Epithelial cell of esophagus (primary cell): ENCODE results near the gene TRAM2.

Experiments used
- DNase-seq: peaks from one replicate; pipeline ENCODE4 v3.0.0; 2010; ENCODE audit warnings: low read depth
- H3K4me3 ChIP-seq: 2 replicates; pipeline ENCODE4 v1.5.1; 2011; ENCODE audit warnings: mild to moderate bottlenecking, low read length, control low read depth
- CTCF ChIP-seq: IDR thresholded peaks from 2 replicates; pipeline ENCODE4 v1.5.1; 2011; ENCODE audit warnings: low read depth, mild to moderate bottlenecking, low read length, control low read depth, inconsistent platforms; ENCODE audit not compliant: insufficient read depth; ENCODE audit errors: missing control alignments

TRAM2 gene

GRCh38 chr6:52548353-52548713, 28.5 kb downstream of the TRAM2 start:
- TF ChIP-seq CTCF: no peak
- peak; percentile 15 for DNase-seq
- no peak overlapping the region for H3K4me3 ChIP-seq

DNA sequence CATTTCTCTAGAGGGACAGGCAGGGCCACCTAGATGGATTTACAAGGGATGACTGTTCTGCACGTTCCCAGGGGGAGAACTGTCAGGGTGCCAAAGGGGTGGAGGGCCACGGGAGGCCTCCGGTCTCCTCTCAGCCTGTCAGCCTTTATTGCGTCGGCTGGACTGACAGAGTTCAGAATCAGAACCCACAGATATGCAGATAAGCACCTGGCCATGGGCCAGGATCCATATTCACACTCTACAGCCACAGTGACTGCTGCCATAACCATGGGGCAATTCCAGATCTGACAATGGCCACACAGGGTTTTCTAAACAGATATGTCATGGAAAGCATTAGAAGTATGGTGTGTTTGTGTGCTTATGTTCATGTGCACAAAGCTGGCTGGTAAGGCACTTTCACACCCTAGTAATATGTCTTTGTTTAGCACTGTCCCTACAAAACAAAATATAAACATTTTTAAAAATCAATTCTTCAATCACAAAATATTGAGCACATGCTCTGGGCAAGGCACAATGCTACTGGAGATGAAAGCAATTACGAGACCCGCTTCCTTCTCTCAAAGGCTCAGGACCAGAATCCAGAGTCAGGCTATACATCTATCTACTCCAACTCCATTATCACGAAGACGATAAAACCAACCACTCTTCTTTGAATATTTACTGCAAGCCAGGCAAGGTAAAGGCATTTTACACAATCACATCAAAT, 29.1 kb downstream of the TRAM2 start:
- no peak for DNase-seq
- no peak overlapping the region for H3K4me3 ChIP-seq
- TF ChIP-seq CTCF: no peak

DNA sequence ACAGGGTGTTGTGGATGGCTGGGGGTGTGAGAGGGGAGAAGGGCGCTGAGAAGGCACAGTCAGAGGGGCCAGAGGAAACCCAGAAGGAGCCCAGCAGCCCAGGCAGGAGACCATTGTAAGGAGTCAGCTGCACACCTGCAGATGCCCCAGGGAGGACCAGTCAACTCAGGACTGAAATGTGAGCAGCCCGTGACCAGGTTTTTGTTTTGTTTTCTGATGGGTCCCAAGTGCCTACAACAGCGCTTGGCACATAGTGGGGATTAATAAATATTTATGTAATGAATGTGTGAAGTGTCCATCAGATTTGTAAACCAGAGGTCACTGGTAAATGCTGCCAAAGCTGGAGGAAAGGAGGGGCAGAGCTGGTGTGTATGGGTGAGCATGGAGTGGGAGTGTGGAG, 30.2 kb downstream of the TRAM2 start:
- no peak overlapping the region for H3K4me3 ChIP-seq
- no peak for DNase-seq
- TF ChIP-seq CTCF: no peak

DNA sequence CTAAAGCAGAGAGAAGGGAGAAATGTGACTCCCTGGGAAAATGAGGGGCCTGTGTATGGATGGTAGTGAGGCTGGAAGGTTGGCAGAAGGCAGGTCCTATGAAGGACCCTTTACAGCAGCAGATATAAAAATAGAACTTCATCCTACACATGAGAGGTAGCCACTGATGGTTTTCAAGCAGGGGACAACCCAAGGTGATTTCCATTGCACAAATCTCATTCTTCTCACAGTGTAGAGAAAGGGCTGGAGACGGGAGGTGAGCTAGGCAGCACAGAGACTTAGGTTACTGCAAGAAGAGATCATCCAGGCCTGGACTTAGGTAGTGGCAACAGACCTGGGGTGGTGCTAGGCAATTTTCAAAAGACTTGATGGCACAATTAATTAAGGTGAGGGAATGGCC, 30.7 kb downstream of the TRAM2 start:
- no peak overlapping the region for H3K4me3 ChIP-seq
- DNase-seq: no peak
- TF ChIP-seq CTCF: no peak

- no peak for TF ChIP-seq CTCF
- H3K4me3 ChIP-seq: no peak overlapping the region
- peak; percentile 54 for DNase-seq
These were observed 31.3 kb downstream of the TRAM2 start for GRCh38 chr6:52545406-52546119.

DNA sequence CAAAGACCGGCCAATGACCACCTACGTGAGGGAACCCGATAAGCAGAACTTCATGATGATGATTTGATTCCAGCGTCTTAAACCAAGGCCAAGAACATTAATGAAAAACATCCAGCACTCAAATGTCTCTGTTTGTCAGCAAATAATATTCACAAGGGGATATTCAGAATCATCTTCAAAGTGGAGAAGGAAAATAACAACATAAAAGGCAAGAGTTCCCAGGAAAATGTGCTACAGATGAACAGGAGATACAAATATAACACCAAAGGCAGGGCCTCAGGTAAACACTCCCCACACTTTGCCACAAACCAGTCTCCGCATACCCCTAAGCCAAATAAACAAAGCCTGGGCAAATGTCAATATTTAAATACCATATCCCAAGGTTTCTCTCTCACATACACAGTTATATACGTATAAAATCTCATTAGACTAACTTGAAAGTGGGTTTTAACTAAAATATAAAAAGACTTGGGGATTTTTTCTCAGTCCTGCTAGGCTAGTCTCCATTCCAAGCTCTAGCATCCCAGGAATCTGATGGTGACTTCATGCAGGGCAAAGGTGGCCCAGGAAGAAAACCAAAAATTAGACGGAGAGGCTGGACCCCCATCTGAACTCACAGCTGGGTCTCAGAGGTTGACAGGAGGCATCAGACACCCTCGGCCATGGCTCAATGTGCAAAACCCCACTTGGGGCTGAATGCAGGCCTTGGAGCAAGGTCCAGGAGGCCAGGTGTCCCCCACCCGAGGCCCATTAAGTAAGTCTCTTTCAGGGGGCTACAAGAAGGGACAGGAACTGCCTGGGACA, 32.1 kb downstream of the TRAM2 start:
- TF ChIP-seq CTCF: no peak
- H3K4me3 ChIP-seq: no peak overlapping the region
- DNase-seq: no peak
